Keratinocyte (primary cell): Measurements from ENCODE around the gene TPM3. TPM values are rescaled to one million over a fixed set of nuclear protein-coding genes. Genes with fewer than 3 reads are reported as not detected.
"Not testable (repeated sequence)": the region's sequence is repeated elsewhere in the genome, so short reads cannot be mapped to it uniquely, and the experiment has no call there.

ENCODE experiments used
- DNase-seq: peaks from one replicate; pipeline ENCODE4 v3.0.0-alpha.2; 2011; ENCODE audit warnings: low read depth, missing footprints, low spot score
- FAIRE-seq: peaks from 2 replicates; lab custom pipeline; 2011; peaks lifted over from hg19 to GRCh38; lab: Jason Lieb, UNC
- H2AFZ ChIP-seq: 2 replicates; pipeline ENCODE4 v1.6.0; 2012; ENCODE audit warnings: low read length, control low read depth, inconsistent platforms; ENCODE audit not compliant: control insufficient read depth
- H3K27ac ChIP-seq: 2 replicates; pipeline ENCODE4 v1.5.1; 2011; ENCODE audit warnings: low read length; ENCODE audit not compliant: control insufficient read depth, insufficient read depth
- H3K27me3 ChIP-seq: 3 replicates; pipeline ENCODE4 v1.6.0; 2011; ENCODE audit warnings: low read length; ENCODE audit not compliant: control insufficient read depth, insufficient read depth; ENCODE audit errors: extremely low read depth
- H3K36me3 ChIP-seq, 2 experiments: 2 replicates in 1 of 2; 3 replicates in 1 of 2; pipeline ENCODE4 v1.5.1; 2011; ENCODE audit warnings: low read length in 2 of 2, mild to moderate bottlenecking in 1 of 2; ENCODE audit not compliant: control insufficient read depth in 2 of 2, insufficient read depth in 2 of 2; ENCODE audit errors: extremely low read depth in 1 of 2
- H3K4me1 ChIP-seq: 3 replicates; pipeline ENCODE4 v1.5.1; 2011; ENCODE audit warnings: low read length; ENCODE audit not compliant: control insufficient read depth, insufficient read depth; ENCODE audit errors: extremely low read depth
- H3K4me2 ChIP-seq: 3 replicates; pipeline ENCODE4 v1.6.0; 2011; ENCODE audit warnings: low read depth, low read length; ENCODE audit not compliant: control insufficient read depth, insufficient read depth; ENCODE audit errors: extremely low read depth
- H3K4me3 ChIP-seq, 3 experiments: fragments of 200-600 bp in 1 of 3; sonication (generic) in 1 of 3; 2 replicates in 2 of 3; 3 replicates in 1 of 3; pipeline ENCODE4 v1.5.1; 2011 to 2016; ENCODE audit warnings: low read length in 3 of 3, mild to moderate bottlenecking in 3 of 3, control low read depth in 2 of 3, inconsistent platforms in 1 of 3, low read depth in 1 of 3, mixed read lengths in 1 of 3, mixed run types in 1 of 3, moderate library complexity in 1 of 3; ENCODE audit not compliant: control insufficient read depth in 2 of 3, insufficient read depth in 2 of 3; ENCODE audit errors: extremely low read depth in 1 of 3
- H3K79me2 ChIP-seq: 2 replicates; pipeline ENCODE4 v1.6.0; 2012; ENCODE audit warnings: low read length; ENCODE audit not compliant: control insufficient read depth, insufficient read depth
- H3K9ac ChIP-seq: 3 replicates; pipeline ENCODE4 v1.6.0; 2011; ENCODE audit warnings: low read length; ENCODE audit not compliant: control insufficient read depth, insufficient read depth; ENCODE audit errors: extremely low read depth
- H3K9me1 ChIP-seq: 3 replicates; pipeline ENCODE4 v1.6.0; 2011; ENCODE audit warnings: low read length; ENCODE audit not compliant: control insufficient read depth, insufficient read depth; ENCODE audit errors: extremely low read depth
- H3K9me3 ChIP-seq: 2 replicates; pipeline ENCODE4 v1.5.1; 2012; ENCODE audit warnings: low read depth, low read length; ENCODE audit not compliant: control insufficient read depth
- H4K20me1 ChIP-seq: 3 replicates; pipeline ENCODE4 v1.6.0; 2011; ENCODE audit warnings: low read length; ENCODE audit not compliant: control insufficient read depth, insufficient read depth; ENCODE audit errors: extremely low read depth
- CTCF ChIP-seq, 3 experiments: IDR thresholded peaks in 1 of 3; conservative IDR thresholded peaks in 1 of 3; optimal IDR thresholded peaks in 1 of 3; 2 replicates in 2 of 3; 3 replicates in 1 of 3; pipeline versions ENCODE3 to v1.5.1; 2011; ENCODE audit warnings: low read length in 3 of 3, mild to moderate bottlenecking in 3 of 3, moderate library complexity in 2 of 3, control low read depth in 1 of 3, inconsistent platforms in 1 of 3; ENCODE audit not compliant: insufficient read depth in 2 of 3; ENCODE audit errors: extremely low read depth in 1 of 3
- EZH2 ChIP-seq: IDR thresholded peaks from one replicate; pipeline ENCODE4 v1.6.1; 2012; ENCODE audit warnings: inconsistent platforms, mild to moderate bottlenecking, low read length, moderate library complexity
- dilution Hi-C: fragments of 300-500 bp; cut with MboI; formaldehyde crosslinking; loops from one replicate; pipeline ENCODE4 v1.7.0; 2020; ENCODE audit warnings: low sequenced_read_pairs; ENCODE audit not compliant: extremely low pct_ligation_motif_present
- polyA plus RNA-seq, 5 experiments: library from polyadenylated mRNA; depleted of rRNA in 3 of 5; stranded (reverse) in 3 of 5; stranded (forward) in 1 of 5; unstranded in 1 of 5; fragments of >200 nt; gene quantifications; 1 replicate in 1 of 5; 2 replicates in 3 of 5; 3 replicates in 1 of 5; pipeline versions ENCODE4 v1.2.1 to v1.2.3, GENCODE V29; 2011 to 2012; ENCODE audit warnings: missing spikeins in 2 of 5, low read depth in 1 of 5, low replicate concordance in 1 of 5

Gene TPM3
- polyA plus RNA-seq, 1 donor (not counting 4 experiments of a cell fraction or from before 2014, with no cell fraction given) = 585 TPM

DNA sequence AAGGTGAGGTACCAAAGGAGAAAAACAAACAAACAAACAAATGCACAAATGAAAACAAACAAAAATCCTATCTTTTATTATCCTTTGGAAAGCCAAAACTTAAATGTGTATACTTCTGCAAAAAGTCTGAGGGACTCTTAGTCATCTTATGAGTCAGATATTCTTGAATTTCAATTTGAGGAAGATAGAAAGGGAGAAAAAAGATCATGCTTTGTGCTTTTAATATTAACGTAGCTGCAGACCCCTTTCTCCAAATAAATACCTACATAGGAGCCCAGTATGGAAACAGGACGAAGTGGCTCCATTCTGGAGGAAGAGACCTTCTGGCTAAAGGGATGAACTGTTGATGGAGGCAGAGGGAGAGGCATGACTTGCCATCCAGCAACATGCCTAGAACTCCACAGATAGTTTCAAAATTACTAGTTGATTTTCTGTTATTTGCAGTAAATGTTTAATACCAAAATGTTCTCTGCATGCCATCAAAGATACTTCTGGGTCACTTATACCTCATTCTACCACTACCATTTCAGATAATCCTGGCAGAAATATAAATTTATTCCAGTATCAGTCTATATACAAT, 62.4 kb downstream of the TPM3 start:
- DNase-seq (no peak), FAIRE-seq (no peak)
- no peak overlapping the region for H3K4me2 ChIP-seq
- H3K27me3 ChIP-seq = no peaks in the 10 kb centered on the region
- H2AFZ ChIP-seq = no peak overlapping the region
- no peak for TF ChIP-seq EZH2
- no peak for TF ChIP-seq CTCF (optimal IDR thresholded peaks at IDR 0.05 in 1 of 3, IDR thresholded peaks at IDR 0.05 in 1 of 3, conservative IDR thresholded peaks at IDR 0.05 in 1 of 3; ENCODE audit: extremely low read depth in 1 of 3, insufficient read depth in 2 of 3, low read length in 3 of 3)
- H3K4me1 ChIP-seq = no peaks in the 10 kb centered on the region
- H3K36me3 ChIP-seq = no peaks in the 10 kb centered on the region
- H3K9me1 ChIP-seq = no peaks in the 10 kb centered on the region
- no peak overlapping the region for H3K4me3 ChIP-seq
- H3K9ac ChIP-seq = no peak overlapping the region
- H3K9me3 ChIP-seq = no peaks in the 10 kb centered on the region
- H3K27ac ChIP-seq = no peak overlapping the region
- no peaks in the 10 kb centered on the region for H4K20me1 ChIP-seq
- dilution Hi-C loops = no loop called here
- H3K79me2 ChIP-seq = no peaks in the 10 kb centered on the region

GRCh38 chr1:154123205-154123604, 68.7 kb downstream of the TPM3 start:
- H4K20me1 ChIP-seq, dilution Hi-C loops, H3K4me3 ChIP-seq, H3K36me3 ChIP-seq, H3K79me2 ChIP-seq, H3K9ac ChIP-seq, H3K9me1 ChIP-seq, DNase-seq, H3K4me1 ChIP-seq, H3K27ac ChIP-seq, H3K27me3 ChIP-seq, FAIRE-seq, H2AFZ ChIP-seq, H3K4me2 ChIP-seq, H3K9me3 ChIP-seq: not testable (repeated sequence)

DNA sequence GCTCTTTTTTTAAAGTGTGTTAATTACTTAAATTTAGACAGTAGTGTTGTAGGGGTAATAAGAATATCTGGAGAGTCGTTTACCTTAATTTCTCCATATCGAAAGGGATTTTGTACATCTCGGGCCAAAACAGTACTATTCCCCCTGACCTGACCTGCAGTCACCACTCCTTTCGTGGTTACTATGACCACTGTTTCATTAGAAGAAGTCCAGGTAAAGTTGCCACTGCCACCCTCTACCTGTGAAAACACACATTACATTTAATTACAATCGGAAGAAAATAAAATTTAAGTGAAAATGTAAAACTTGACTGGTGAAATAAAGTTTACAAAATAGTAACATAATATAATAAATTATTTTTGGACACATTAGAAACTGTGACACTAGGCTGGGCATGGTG, 74.3 kb downstream of the TPM3 start:
- Histone ChIP-seq H4K20me1 (no peaks in the 10 kb centered on the region), H3K27me3 (no peaks in the 10 kb centered on the region), H3K36me3 (no peaks in the 10 kb centered on the region), H3K9me3 (no peaks in the 10 kb centered on the region), H3K27ac (no peak overlapping the region), H3K4me1 (no peaks in the 10 kb centered on the region), H3K9me1 (no peaks in the 10 kb centered on the region), H3K79me2 (no peaks in the 10 kb centered on the region), H3K4me3 (no peak overlapping the region), H2AFZ (no peak overlapping the region), H3K9ac (no peak overlapping the region), H3K4me2 (no peak overlapping the region)
- FAIRE-seq (no peak), DNase-seq (no peak)
- no peak for TF ChIP-seq CTCF (optimal IDR thresholded peaks at IDR 0.05 in 1 of 3, IDR thresholded peaks at IDR 0.05 in 1 of 3, conservative IDR thresholded peaks at IDR 0.05 in 1 of 3; ENCODE audit: extremely low read depth in 1 of 3, insufficient read depth in 2 of 3, low read length in 3 of 3)
- no peak for TF ChIP-seq EZH2
- dilution Hi-C loops = no loop called here
